ENCODE data around the gene DUS2.
A peak's percentile ranks its signal among the peaks of the same experiment; 100 is the strongest.

Gene DUS2

DNA sequence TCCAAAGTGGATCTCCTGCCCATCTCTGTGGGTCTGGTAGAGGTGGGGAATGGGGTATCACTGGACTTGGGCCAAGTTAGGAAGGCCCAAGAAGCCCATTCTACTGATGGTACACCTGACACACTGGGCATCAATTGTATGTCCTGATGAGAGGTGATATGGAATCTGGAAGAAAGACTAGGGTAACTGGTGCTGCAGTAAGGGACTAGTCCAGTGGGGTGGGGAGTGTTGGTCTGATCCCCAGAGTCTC is 56.2 kb downstream of the DUS2 start:
- TF ChIP-seq, protein P1, sequence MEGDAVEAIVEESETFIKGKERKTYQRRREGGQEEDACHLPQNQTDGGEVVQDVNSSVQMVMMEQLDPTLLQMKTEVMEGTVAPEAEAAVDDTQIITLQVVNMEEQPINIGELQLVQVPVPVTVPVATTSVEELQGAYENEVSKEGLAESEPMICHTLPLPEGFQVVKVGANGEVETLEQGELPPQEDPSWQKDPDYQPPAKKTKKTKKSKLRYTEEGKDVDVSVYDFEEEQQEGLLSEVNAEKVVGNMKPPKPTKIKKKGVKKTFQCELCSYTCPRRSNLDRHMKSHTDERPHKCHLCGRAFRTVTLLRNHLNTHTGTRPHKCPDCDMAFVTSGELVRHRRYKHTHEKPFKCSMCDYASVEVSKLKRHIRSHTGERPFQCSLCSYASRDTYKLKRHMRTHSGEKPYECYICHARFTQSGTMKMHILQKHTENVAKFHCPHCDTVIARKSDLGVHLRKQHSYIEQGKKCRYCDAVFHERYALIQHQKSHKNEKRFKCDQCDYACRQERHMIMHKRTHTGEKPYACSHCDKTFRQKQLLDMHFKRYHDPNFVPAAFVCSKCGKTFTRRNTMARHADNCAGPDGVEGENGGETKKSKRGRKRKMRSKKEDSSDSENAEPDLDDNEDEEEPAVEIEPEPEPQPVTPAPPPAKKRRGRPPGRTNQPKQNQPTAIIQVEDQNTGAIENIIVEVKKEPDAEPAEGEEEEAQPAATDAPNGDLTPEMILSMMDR (conservative IDR thresholded peaks at IDR 0.05; ENCODE audit: low read length), result no peak
- H3K4me3 ChIP-seq (ENCODE audit: low read length), result no peak overlapping the region
- DNase-seq (ENCODE audit: low read depth), result no peak

GRCh38 chr16:68079626-68080344 is 56.7 kb downstream of the DUS2 start:
- TF ChIP-seq, protein P1 (conservative IDR thresholded peaks at IDR 0.05; ENCODE audit: low read length), result no peak
- DNase-seq (ENCODE audit: low read depth), result no peak
- H3K4me3 ChIP-seq (ENCODE audit: low read length), result no peak overlapping the region

- H3K4me3 ChIP-seq (ENCODE audit: low read length), result no peak overlapping the region
- TF ChIP-seq, protein P1 (conservative IDR thresholded peaks at IDR 0.05; ENCODE audit: low read length), result no peak
- DNase-seq (ENCODE audit: low read depth), result no peak
These were observed 59.0 kb downstream of the DUS2 start for GRCh38 chr16:68081861-68082628.

- H3K4me3 ChIP-seq (ENCODE audit: low read length), result no peak overlapping the region
- no peak for DNase-seq (ENCODE audit: low read depth)
- TF ChIP-seq, protein P1 (conservative IDR thresholded peaks at IDR 0.05; ENCODE audit: low read length), result no peak
These were observed 59.6 kb downstream of the DUS2 start for GRCh38 chr16:68082629-68083238.

GRCh38 chr16:68083239-68083781 is 60.2 kb downstream of the DUS2 start:
- no peak for DNase-seq (ENCODE audit: low read depth)
- no peak overlapping the region for H3K4me3 ChIP-seq (ENCODE audit: low read length)
- TF ChIP-seq, protein P1 (conservative IDR thresholded peaks at IDR 0.05; ENCODE audit: low read length), result no peak

- peak overlapping the region; percentile 68 for H3K4me3 ChIP-seq (ENCODE audit: low read length)
- DNase-seq (ENCODE audit: low read depth), result peak; percentile 52
- TF ChIP-seq, protein P1 (conservative IDR thresholded peaks at IDR 0.05; ENCODE audit: low read length), result 0 out of 2 replicates have a peak, but pooled peaks have one; percentile 10
These were observed 60.9 kb downstream of the DUS2 start for GRCh38 chr16:68083861-68084503.
